SH-SY5Y (cell line): ENCODE measurements around the gene CNTFR.

Experiments used
- GATA2 ChIP-seq: IDR thresholded peaks from 2 replicates; pipeline ENCODE4 v1.6.1; 2011; ENCODE audit warnings: mild to moderate bottlenecking, low read depth, low read length
- GATA3 ChIP-seq: IDR thresholded peaks from 2 replicates; pipeline ENCODE4 v1.6.1; 2011; ENCODE audit warnings: low read depth, mild to moderate bottlenecking, low read length, moderate library complexity

- TF ChIP-seq GATA2 (peak; percentile 18; the same call in 1 of the 2 replicates), GATA3 (no peak)
These were observed 11.1 kb downstream of the CNTFR start for GRCh38 chr9:34578241-34579103.
